Measurements from ENCODE around the gene SPINK14.

DNA sequence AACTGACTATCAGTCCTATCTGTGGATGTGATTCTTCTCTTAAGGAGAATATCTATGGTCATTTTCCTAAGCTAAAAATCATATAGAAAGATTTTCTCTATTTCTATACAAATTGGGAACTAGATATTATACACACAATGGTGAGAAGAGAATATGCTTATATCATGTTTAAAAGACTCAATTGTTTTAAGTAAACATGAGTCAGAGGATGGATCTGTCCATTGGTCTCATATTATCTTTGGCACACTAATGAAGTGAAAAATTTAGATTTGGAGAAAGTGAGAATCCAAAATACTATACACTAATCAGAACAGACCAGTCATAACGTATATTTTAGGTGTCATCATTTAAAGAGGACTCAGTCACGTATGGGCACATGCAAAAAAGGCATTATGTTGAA, 16.5 kb upstream of the SPINK14 start:
- no peak for TF ChIP-seq EP300 (IDR thresholded peaks at IDR 0.05)
- no peak for TF ChIP-seq POLR2AphosphoS5 (IDR thresholded peaks at IDR 0.05)
